Skeletal muscle tissue (tissue), 4 donors: ENCODE measurements around the gene TRIM73. TPM values are rescaled to one million over a fixed set of nuclear protein-coding genes. Genes with fewer than 3 reads are reported as not detected.
"Not testable (repeated sequence)": the region's sequence is repeated elsewhere in the genome, so short reads cannot be mapped to it uniquely, and the experiment has no call there.

Source experiments
- H3K27ac ChIP-seq: one replicate; pipeline ENCODE4 v1.7.0; 2013; ENCODE audit warnings: mild to moderate bottlenecking, low read depth, low read length, inconsistent platforms
- H3K27me3 ChIP-seq, 3 donors: one replicate each; pipeline ENCODE4 v1.7.0; 2013; ENCODE audit warnings: low read length in 3 of 3; ENCODE audit not compliant: control insufficient read depth in 3 of 3, insufficient read depth in 3 of 3
- H3K36me3 ChIP-seq, 3 donors: one replicate each; pipeline ENCODE4 v1.7.0; 2013; ENCODE audit warnings: low read length in 3 of 3; ENCODE audit not compliant: control insufficient read depth in 3 of 3, insufficient read depth in 3 of 3
- H3K4me1 ChIP-seq, 3 donors: one replicate each; pipeline ENCODE4 v1.7.0; 2013; ENCODE audit warnings: low read length in 3 of 3, mild to moderate bottlenecking in 3 of 3; ENCODE audit not compliant: control insufficient read depth in 3 of 3, insufficient read depth in 3 of 3
- H3K4me3 ChIP-seq, 3 donors: one replicate each; pipeline ENCODE4 v1.7.0; 2013; ENCODE audit warnings: low read length in 3 of 3
- H3K9ac ChIP-seq, 3 donors: one replicate each; pipeline ENCODE4 v1.7.0; 2013; ENCODE audit warnings: low read length in 3 of 3, mild to moderate bottlenecking in 3 of 3, moderate library complexity in 2 of 3, low read depth in 1 of 3
- H3K9me3 ChIP-seq, 3 donors: one replicate each; pipeline ENCODE4 v1.7.0; 2013; ENCODE audit warnings: low read length in 3 of 3; ENCODE audit not compliant: control insufficient read depth in 3 of 3
- total RNA-seq: library from RNA; depleted of rRNA; stranded (reverse); fragments of >200 nt; gene quantifications from one replicate; pipeline ENCODE4 v1.2.3, GENCODE V29; 2014
- donor health status: Osteomylitis.

The TRIM73 gene
- total RNA-seq, 1 donor from 2014 or later: 2.6 TPM

GRCh38 chr7:75415829-75416373 is 20.5 kb downstream of the TRIM73 start:
- not testable (repeated sequence) for H3K36me3 ChIP-seq, H3K4me3 ChIP-seq, H3K27ac ChIP-seq, H3K4me1 ChIP-seq, H3K27me3 ChIP-seq, H3K9ac ChIP-seq, H3K9me3 ChIP-seq

GRCh38 chr7:75416787-75417186 is 21.4 kb downstream of the TRIM73 start:
- H3K9ac ChIP-seq, H3K4me3 ChIP-seq, H3K9me3 ChIP-seq, H3K27me3 ChIP-seq, H3K27ac ChIP-seq, H3K4me1 ChIP-seq: not testable (repeated sequence)
- H3K36me3 ChIP-seq: peaks cover 1 to 11% (median 7%) of the 10 kb centered on the region in 3 donors

GRCh38 chr7:75418292-75418858 is 22.9 kb downstream of the TRIM73 start:
- not testable (repeated sequence) for H3K9me3 ChIP-seq, H3K27me3 ChIP-seq, H3K4me1 ChIP-seq, H3K4me3 ChIP-seq, H3K9ac ChIP-seq, H3K27ac ChIP-seq
- H3K36me3 ChIP-seq: peaks cover 2 to 12% (median 7%) of the 10 kb centered on the region in 3 donors

- H3K27me3 ChIP-seq, H3K4me3 ChIP-seq, H3K27ac ChIP-seq, H3K4me1 ChIP-seq, H3K9me3 ChIP-seq, H3K9ac ChIP-seq: not testable (repeated sequence)
- peaks cover 9 to 15% (median 12%) of the 10 kb centered on the region in 3 donors for H3K36me3 ChIP-seq
These were observed 23.8 kb downstream of the TRIM73 start for GRCh38 chr7:75419210-75419609.

DNA sequence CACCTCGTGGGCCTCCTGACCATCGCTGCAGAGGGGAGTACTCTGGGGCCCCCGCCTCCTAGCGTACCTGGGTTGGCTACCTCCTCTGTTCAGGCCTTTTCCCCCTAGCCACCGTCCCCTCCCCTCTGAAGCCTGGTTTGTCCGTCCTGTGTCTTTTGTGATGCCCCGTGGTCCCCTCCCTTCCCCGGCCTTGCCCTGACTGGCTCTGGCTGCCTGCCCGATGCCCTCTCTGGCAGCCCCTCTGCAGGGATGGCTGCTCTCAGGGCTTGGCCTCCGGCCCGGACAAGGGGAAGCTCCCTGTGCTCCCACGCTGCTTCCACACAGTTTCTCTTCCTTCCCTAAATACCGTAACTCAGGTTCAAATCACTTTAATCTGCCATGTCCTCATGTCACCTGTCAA is 24.3 kb downstream of the TRIM73 start:
- not testable (repeated sequence) for H3K27me3 ChIP-seq, H3K9me3 ChIP-seq, H3K4me1 ChIP-seq, H3K4me3 ChIP-seq, H3K9ac ChIP-seq, H3K27ac ChIP-seq
- peaks cover 12 to 20% (median 15%) of the 10 kb centered on the region in 3 donors for H3K36me3 ChIP-seq

- H3K27ac ChIP-seq, H3K9me3 ChIP-seq, H3K9ac ChIP-seq, H3K27me3 ChIP-seq, H3K4me1 ChIP-seq, H3K4me3 ChIP-seq: not testable (repeated sequence)
- peaks cover 12 to 20% (median 15%) of the 10 kb centered on the region in 3 donors for H3K36me3 ChIP-seq
These were observed 24.7 kb downstream of the TRIM73 start for GRCh38 chr7:75420152-75420551.

- not testable (repeated sequence) for H3K4me3 ChIP-seq, H3K4me1 ChIP-seq, H3K27me3 ChIP-seq, H3K9me3 ChIP-seq, H3K9ac ChIP-seq, H3K27ac ChIP-seq
- H3K36me3 ChIP-seq: peaks cover 12 to 14% (median 13%) of the 10 kb centered on the region in 3 donors
These were observed 26.6 kb downstream of the TRIM73 start for GRCh38 chr7:75421798-75422710.

DNA sequence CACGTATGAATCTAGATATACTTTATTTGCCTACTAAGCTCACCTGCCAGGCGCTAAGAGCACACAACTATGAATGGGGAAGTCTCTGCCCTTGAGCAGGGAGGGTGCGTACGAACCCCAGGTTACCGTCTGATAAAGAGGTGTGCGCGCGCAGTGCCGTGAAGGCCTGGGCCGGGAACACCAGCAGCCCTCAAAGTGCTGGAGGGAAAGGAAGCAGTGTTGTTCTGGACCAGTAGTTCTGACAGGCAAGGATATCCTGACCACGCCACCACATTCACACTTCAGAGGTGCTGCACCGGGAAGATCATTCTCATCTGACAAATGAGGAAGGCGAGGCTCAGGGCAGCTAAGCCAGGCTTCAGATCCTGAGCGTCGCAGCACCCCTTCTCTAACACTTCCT is 28.1 kb downstream of the TRIM73 start:
- peaks cover 12 to 15% (median 14%) of the 10 kb centered on the region in 3 donors for H3K36me3 ChIP-seq
- not testable (repeated sequence) for H3K4me3 ChIP-seq, H3K27me3 ChIP-seq, H3K9me3 ChIP-seq, H3K9ac ChIP-seq, H3K4me1 ChIP-seq, H3K27ac ChIP-seq

DNA sequence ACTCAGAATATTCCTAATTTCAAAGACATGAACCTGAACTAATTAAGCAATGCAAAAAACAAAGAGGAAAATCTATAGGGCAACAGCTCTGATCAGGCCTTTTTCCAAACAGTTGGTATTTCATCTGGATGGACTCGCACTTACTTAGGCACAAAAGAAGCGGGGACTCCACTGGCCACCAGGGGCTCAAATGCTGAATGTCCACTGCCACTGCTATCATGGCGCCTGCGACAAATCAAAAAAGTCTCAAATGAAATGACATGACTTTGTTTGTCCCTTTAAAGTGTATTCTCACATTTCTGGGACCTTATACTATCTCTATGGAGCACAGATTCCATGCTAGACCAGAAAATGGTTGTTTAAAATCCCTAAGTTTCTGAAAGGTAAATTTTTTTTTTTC is 43.6 kb downstream of the TRIM73 start:
- H3K4me1 ChIP-seq: not testable (repeated sequence)
- H3K36me3 ChIP-seq: peaks cover 21 to 48% (median 44%) of the 10 kb centered on the region in 3 donors

DNA sequence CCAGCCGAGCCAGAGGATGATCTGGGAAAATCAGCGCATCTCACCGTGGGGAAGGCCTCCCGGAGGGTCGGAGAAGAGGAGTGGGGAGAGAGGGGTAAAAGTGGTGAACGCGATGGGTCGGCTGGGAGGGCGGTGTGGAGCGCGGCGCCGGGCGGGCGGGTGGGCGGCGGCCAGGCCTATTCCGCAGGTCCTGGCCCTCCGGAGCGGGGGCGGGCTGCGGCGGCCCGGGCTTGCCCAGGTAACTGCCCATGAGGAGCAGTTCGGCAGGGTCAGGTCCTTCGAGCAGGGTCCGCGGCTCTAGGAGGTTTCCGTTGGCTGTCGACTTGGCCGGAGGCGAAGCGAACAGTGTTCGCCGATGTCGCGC is 46.7 kb downstream of the TRIM73 start:
- not testable (repeated sequence) for H3K9me3 ChIP-seq, H3K4me1 ChIP-seq, H3K27ac ChIP-seq, H3K27me3 ChIP-seq
- Histone ChIP-seq H3K9ac (peak overlapping the region in 2 of 3 donors; percentile 43 to 50), H3K4me3 (peak overlapping the region; percentile 46 to 67 (median 49)), H3K36me3 (peaks cover 13 to 28% (median 22%) of the 10 kb centered on the region in 3 donors)

More for the DNA sequence above, 43.6 kb downstream of the TRIM73 start:
- not testable (repeated sequence) for H3K4me3 ChIP-seq, H3K9ac ChIP-seq, H3K9me3 ChIP-seq, H3K27me3 ChIP-seq, H3K27ac ChIP-seq
